Lower lobe of right lung (tissue), 2 donors: ENCODE measurements around the gene MCM10. TPM values are rescaled to one million over a fixed set of nuclear protein-coding genes. Genes with fewer than 3 reads are reported as not detected.

Source experiments
- ATAC-seq, 2 donors: fragments of 200-7000 bp; cut with Tn5 transposase; one replicate each; pipeline ENCODE4 v1.9.1; 2020 to 2022; ENCODE audit warnings: mild to moderate bottlenecking in 2 of 2, moderate library complexity in 2 of 2
- DNase-seq: peaks from one replicate; pipeline ENCODE4 v3.0.0-alpha.2; 2020
- H3K27ac ChIP-seq: fragments of 200-600 bp; one replicate; pipeline ENCODE4 v1.8.0; 2022
- H3K27me3 ChIP-seq: fragments of 200-600 bp; one replicate; pipeline ENCODE4 v1.8.0; 2022; ENCODE audit warnings: low read depth
- H3K36me3 ChIP-seq: fragments of 200-600 bp; one replicate; pipeline ENCODE4 v1.8.0; 2022; ENCODE audit warnings: mild to moderate bottlenecking
- H3K4me1 ChIP-seq: fragments of 200-600 bp; one replicate; pipeline ENCODE4 v1.8.0; 2022
- H3K4me3 ChIP-seq: fragments of 200-600 bp; one replicate; pipeline ENCODE4 v1.8.0; 2022; ENCODE audit warnings: mild to moderate bottlenecking
- H3K9me3 ChIP-seq: fragments of 200-600 bp; one replicate; pipeline ENCODE4 v1.8.0; 2022
- CTCF ChIP-seq: fragments of 200-600 bp; IDR thresholded peaks from one replicate; pipeline ENCODE4 v1.8.0; 2022; ENCODE audit warnings: antibody characterized with exemption, mild to moderate bottlenecking
- intact Hi-C: fragments of 100-400 bp; cut with DNase I; formaldehyde crosslinking; loops from one replicate; pipeline ENCODE4 v1.11.0; 2022
- total RNA-seq: library from RNA; stranded (reverse); fragmentation: NEBNext Ultra II Directional; extraction: Animal tissue kit (Norgen Biotek cat#: 25700); gene quantifications from one replicate; pipeline ENCODE4 v1.2.1, GENCODE V29; 2021
- donor health status: DM: no; HTN: yes; CAD: no; lungs with severe emphysema.

Gene MCM10
- total RNA-seq, 1 donor from 2014 or later: 0.38 TPM

DNA sequence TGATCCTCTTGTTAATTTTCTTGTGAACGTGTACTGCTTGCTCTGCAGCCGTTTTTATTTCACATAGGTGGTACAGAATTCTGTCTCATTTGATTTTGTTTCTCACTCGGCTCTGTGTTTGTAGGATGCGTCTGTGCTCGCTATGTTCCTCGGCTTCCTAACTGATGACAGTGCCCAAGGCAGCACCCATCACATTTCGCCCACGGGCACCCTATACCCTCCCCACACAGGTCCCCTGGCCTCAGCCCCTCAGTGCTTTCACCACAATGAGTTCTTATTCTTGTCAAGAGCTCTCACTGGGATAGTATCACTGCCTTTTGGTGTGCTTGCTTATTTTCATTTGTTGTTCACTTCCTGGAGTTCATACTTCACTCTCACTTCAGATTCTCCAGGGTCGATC is 44.7 kb downstream of the MCM10 start:
- Histone ChIP-seq H3K4me1 (no peaks in the 10 kb centered on the region), H3K36me3 (no peaks in the 10 kb centered on the region), H3K27ac (no peak overlapping the region), H3K4me3 (no peak overlapping the region), H3K9me3 (no peaks in the 10 kb centered on the region), H3K27me3 (no peaks in the 10 kb centered on the region)
- ATAC-seq: no peak
- DNase-seq: no peak
- TF ChIP-seq CTCF: no peak
- intact Hi-C loops: no loop called here

DNA sequence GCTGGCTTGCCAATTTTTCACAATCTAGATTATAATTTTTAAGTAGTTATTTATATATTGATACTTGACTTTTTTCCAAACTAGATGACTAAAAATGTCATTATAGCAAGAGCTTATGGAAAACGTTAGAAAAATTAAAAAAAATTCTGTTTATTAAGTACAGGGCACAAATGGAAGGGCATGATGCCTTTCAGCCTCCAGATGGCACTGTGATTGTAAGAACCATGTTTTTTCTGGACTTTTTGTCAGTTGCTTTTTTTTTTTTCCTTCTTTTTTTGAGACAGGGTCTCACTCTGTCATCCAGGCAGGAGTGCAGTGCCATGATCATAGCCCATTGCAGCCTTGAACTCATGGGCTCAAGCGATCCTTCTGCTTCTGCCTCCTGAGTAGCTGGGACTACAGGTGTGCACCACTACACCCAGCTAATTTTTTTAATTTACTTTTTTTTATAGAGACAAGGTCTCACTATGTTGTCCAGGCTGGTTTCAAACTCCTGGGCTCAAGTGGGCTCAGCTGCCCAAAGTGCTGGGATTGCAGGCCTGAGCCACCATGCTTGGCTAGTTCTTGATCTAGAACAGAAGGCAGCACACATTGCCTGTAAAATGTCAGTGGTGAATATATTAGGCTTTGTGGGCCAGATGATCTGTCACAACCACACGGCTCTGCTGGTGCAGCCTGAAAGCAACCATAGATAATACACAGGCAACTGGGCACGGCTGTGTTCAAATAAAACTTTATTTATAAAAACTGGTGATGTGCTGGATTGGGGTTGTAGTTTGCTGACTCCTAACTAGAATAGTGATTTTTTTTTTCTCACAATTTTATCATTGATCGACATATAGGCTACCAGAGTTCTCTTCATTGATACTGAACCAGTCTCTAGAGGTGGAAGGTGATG is 45.4 kb downstream of the MCM10 start:
- H3K27ac ChIP-seq: no peak overlapping the region
- ATAC-seq (no peak), DNase-seq (no peak)
- H3K36me3 ChIP-seq: no peaks in the 10 kb centered on the region
- intact Hi-C loops: no loop called here
- no peaks in the 10 kb centered on the region for H3K9me3 ChIP-seq
- no peaks in the 10 kb centered on the region for H3K27me3 ChIP-seq
- H3K4me1 ChIP-seq: no peaks in the 10 kb centered on the region
- no peak overlapping the region for H3K4me3 ChIP-seq
- peak; percentile 46 for TF ChIP-seq CTCF

GRCh38 chr10:13213163-13213562 is 51.8 kb downstream of the MCM10 start:
- Histone ChIP-seq H3K4me1 (no peaks in the 10 kb centered on the region), H3K27ac (no peak overlapping the region), H3K4me3 (no peak overlapping the region), H3K9me3 (no peaks in the 10 kb centered on the region), H3K36me3 (no peaks in the 10 kb centered on the region), H3K27me3 (no peaks in the 10 kb centered on the region)
- no peak for TF ChIP-seq CTCF
- intact Hi-C loops: no loop called here
- ATAC-seq (no peak), DNase-seq (no peak)

- DNase-seq: no peak
- ATAC-seq: no peak
- no peaks in the 10 kb centered on the region for H3K4me1 ChIP-seq
- H3K36me3 ChIP-seq: no peaks in the 10 kb centered on the region
- no peaks in the 10 kb centered on the region for H3K27me3 ChIP-seq
- no peak for TF ChIP-seq CTCF
- intact Hi-C loops: no loop called here
- H3K27ac ChIP-seq: no peak overlapping the region
- no peak overlapping the region for H3K4me3 ChIP-seq
- no peaks in the 10 kb centered on the region for H3K9me3 ChIP-seq
Measured at GRCh38 chr10:13218878-13219277, 57.5 kb downstream of the MCM10 start.

- intact Hi-C loops: no loop called here
- ATAC-seq (no peak), DNase-seq (no peak)
- Histone ChIP-seq H3K36me3 (no peaks in the 10 kb centered on the region), H3K4me3 (no peak overlapping the region), H3K4me1 (no peaks in the 10 kb centered on the region), H3K27me3 (no peaks in the 10 kb centered on the region), H3K9me3 (no peaks in the 10 kb centered on the region), H3K27ac (no peak overlapping the region)
- TF ChIP-seq CTCF: no peak
Measured at GRCh38 chr10:13219685-13220670, 58.6 kb downstream of the MCM10 start.
